Ascending aorta (tissue), 2 donors: Measurements from ENCODE around the gene ZNF382. TPM values are rescaled to one million over a fixed set of nuclear protein-coding genes. Genes with fewer than 3 reads are reported as not detected.

Source experiments
- DNase-seq, 2 donors: peaks; one replicate each; pipeline ENCODE4 v3.0.0-alpha.2; 2019; ENCODE audit warnings: low spot score in 2 of 2
- H3K27ac ChIP-seq, 2 donors: fragments of 200-600 bp; sonication (generic); one replicate each; pipeline ENCODE4 v1.5.1; 2016 to 2017; ENCODE audit warnings: mild to moderate bottlenecking in 1 of 2
- H3K27me3 ChIP-seq: fragments of 200-600 bp; sonication (generic); one replicate; pipeline ENCODE4 v1.5.1; 2017
- H3K36me3 ChIP-seq, 2 donors: fragments of 200-600 bp; sonication (generic); one replicate each; pipeline ENCODE4 v1.5.1; 2016
- H3K4me1 ChIP-seq, 2 donors: fragments of 200-600 bp; sonication (generic); one replicate each; pipeline ENCODE4 v1.5.1; 2016 to 2017; ENCODE audit warnings: mild to moderate bottlenecking in 1 of 2
- H3K4me3 ChIP-seq, 2 donors: fragments of 200-600 bp; sonication (generic); one replicate each; pipeline ENCODE4 v1.5.1; 2016 to 2017; ENCODE audit warnings: mild to moderate bottlenecking in 1 of 2
- H3K9me3 ChIP-seq, 2 donors: fragments of 200-600 bp; sonication (generic); one replicate each; pipeline ENCODE4 v1.5.1; 2016
- CTCF ChIP-seq, 3 experiments: fragments of 200-600 bp in 2 of 3; fragments of 450-650 bp in 1 of 3; sonication (generic) in 2 of 3; IDR thresholded peaks; one replicate each; pipeline ENCODE4 v1.5.1; 2016 to 2019; ENCODE audit warnings: antibody characterized with exemption in 3 of 3, mild to moderate bottlenecking in 1 of 3, moderate library complexity in 1 of 3
- intact Hi-C: fragments of 100-400 bp; cut with DNase I; formaldehyde crosslinking; loops from one replicate; pipeline ENCODE4 v1.15.1; 2023
- total RNA-seq: library from RNA; depleted of rRNA; stranded (reverse); fragments of >200 nt; gene quantifications from one replicate; pipeline ENCODE4 v1.1.0, GENCODE V29; 2016

ZNF382 gene
- total RNA-seq, 1 donor from 2014 or later: 0.32 TPM

DNA sequence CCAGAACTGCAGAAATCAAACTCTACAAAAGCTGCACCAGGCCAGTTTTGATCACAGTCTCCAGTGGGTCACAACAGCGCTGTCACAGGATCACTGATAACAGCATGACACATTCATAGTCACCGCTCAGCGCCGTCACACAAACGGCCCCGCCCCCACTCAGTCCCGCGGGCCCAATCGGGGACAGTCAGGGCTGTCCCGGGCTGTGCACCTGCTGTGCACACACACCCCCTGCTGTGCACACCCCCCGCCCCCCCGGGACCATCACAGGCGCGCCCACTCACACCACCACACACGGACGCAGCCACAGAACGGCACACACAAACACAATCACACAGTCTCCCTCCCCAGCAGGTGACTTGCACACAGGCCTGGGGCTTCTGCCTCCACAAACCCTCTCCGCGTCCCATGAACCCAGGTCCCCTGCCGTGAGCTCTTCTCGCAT lies 435 bp upstream of the ZNF382 start:
- TF ChIP-seq CTCF (IDR thresholded peaks at IDR 0.05): no peak
- no peaks in the 10 kb centered on the region for H3K27me3 ChIP-seq
- peaks cover 0 to 4% of the 10 kb centered on the region in 2 donors for H3K4me1 ChIP-seq
- DNase-seq: peak; percentile 51 to 75
- H3K4me3 ChIP-seq: peak overlapping the region; percentile 60 to 84
- intact Hi-C loops: no loop called here
- peaks cover 0 to 12% of the 10 kb centered on the region in 2 donors for H3K9me3 ChIP-seq
- H3K27ac ChIP-seq: peak overlapping the region; percentile 70 to 84
- peaks cover 5 to 7% of the 10 kb centered on the region in 2 donors for H3K36me3 ChIP-seq

DNA sequence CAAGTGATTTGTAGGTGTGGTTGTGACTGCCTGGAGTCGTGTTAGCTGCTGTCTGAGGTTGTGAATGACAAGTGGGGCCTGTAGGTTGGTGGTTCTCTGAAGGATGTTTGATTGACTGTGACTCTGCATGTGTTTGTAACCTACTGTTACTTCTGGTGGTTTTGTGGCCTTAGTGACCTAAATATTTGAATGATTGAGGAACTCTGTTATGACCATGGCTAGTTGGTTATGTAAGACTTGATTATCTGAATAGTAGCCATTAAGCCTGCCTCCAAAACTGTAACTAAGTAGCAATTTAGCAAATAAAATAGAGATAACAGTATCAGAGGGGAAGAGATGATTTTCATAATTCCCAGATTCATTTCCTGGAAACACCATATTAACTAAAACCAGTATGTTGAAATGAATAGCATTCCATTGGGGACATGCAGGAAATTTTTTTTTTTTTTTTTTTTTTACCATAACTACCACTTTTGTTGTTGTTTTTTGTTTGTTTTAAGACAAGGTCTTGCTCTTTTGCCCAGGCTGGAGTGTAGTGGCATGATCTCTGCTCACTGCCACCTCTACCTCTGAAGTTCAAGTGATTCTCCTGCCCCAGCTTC lies 865 bp downstream of the ZNF382 start:
- Histone ChIP-seq H3K27me3 (no peaks in the 10 kb centered on the region), H3K27ac (peak overlapping the region; percentile 70 to 84), H3K36me3 (peaks cover 13 to 19% of the 10 kb centered on the region in 2 donors), H3K4me3 (peak overlapping the region; percentile 60 to 84), H3K9me3 (peaks cover 0 to 3% of the 10 kb centered on the region in 2 donors), H3K4me1 (peaks cover 0 to 4% of the 10 kb centered on the region in 2 donors)
- intact Hi-C loops: no loop called here
- DNase-seq: no peak
- TF ChIP-seq CTCF (IDR thresholded peaks at IDR 0.05): no peak

DNA sequence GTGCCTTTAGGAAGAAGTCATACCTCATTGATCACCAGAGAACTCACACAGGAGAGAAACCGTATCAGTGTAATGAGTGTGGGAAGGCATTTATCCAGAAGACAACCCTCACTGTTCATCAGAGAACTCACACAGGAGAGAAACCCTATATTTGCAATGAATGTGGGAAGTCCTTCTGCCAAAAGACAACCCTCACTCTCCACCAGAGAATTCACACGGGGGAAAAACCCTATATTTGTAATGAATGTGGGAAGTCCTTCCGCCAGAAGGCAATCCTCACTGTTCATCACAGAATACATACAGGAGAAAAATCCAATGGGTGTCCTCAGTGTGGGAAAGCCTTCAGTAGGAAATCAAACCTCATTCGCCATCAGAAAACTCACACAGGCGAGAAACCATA lies 21.9 kb downstream of the ZNF382 start:
- intact Hi-C loops: no loop called here
- Histone ChIP-seq H3K4me3 (no peak overlapping the region), H3K27ac (no peak overlapping the region), H3K9me3 (peaks cover 90 to 98% of the 10 kb centered on the region in 2 donors), H3K4me1 (no peaks in the 10 kb centered on the region), H3K36me3 (peaks cover 17 to 30% of the 10 kb centered on the region in 2 donors), H3K27me3 (no peaks in the 10 kb centered on the region)
- no peak for DNase-seq
- TF ChIP-seq CTCF (IDR thresholded peaks at IDR 0.05): no peak

- Histone ChIP-seq H3K4me3 (no peak overlapping the region), H3K4me1 (no peaks in the 10 kb centered on the region), H3K27ac (no peak overlapping the region), H3K36me3 (peaks cover 39% of the 10 kb centered on the region in 2 donors), H3K27me3 (no peaks in the 10 kb centered on the region), H3K9me3 (peaks cover 98 to 100% of the 10 kb centered on the region in 2 donors)
- TF ChIP-seq CTCF (IDR thresholded peaks at IDR 0.05): no peak
- intact Hi-C loops: no loop called here
- DNase-seq: no peak
These were observed 30.2 kb downstream of the ZNF382 start for GRCh38 chr19:36635342-36635741.

GRCh38 chr19:36638862-36639510 lies 33.9 kb downstream of the ZNF382 start:
- no peak overlapping the region for H3K4me3 ChIP-seq

More at GRCh38 chr19:36638862-36639510, 33.9 kb downstream of the ZNF382 start:
- intact Hi-C loops: no loop called here
- peaks cover 60 to 75% of the 10 kb centered on the region in 2 donors for H3K36me3 ChIP-seq
- TF ChIP-seq CTCF (IDR thresholded peaks at IDR 0.05): no peak
- DNase-seq: no peak
- H3K27me3 ChIP-seq: no peaks in the 10 kb centered on the region
- no peaks in the 10 kb centered on the region for H3K4me1 ChIP-seq
- H3K27ac ChIP-seq: no peak overlapping the region
- peaks cover 98 to 100% of the 10 kb centered on the region in 2 donors for H3K9me3 ChIP-seq
